NCI-H187 (cell line): Measurements from ENCODE around the gene BCL2L13.
"Not testable (repeated sequence)": the region's sequence is repeated elsewhere in the genome, so short reads cannot be mapped to it uniquely, and the experiment has no call there.

Experiments
- DNase-seq, 2 experiments: peaks; one replicate each; lab custom pipeline; 2025; lab: John Stamatoyannopoulos, UW

The BCL2L13 gene

DNA sequence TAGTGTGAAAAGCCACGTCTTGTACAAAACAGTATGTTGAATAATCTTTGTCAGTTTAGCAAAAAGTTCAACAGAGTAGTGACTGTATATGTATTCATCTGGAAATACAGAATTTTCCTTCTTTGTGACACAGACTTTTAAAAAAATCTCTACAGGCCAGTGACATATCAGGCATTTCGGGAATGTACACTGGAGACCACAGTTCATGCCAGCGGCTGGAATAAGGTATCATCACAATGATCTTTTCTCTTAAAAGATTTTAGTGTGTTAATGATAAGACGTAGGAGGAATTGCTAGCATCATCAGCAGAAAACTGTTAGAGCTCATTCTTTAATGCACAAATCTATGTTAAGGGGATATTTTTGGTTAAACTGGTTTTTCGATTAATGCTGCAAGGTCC lies 57.4 kb downstream of the BCL2L13 start:
- DNase-seq, result no peak

DNA sequence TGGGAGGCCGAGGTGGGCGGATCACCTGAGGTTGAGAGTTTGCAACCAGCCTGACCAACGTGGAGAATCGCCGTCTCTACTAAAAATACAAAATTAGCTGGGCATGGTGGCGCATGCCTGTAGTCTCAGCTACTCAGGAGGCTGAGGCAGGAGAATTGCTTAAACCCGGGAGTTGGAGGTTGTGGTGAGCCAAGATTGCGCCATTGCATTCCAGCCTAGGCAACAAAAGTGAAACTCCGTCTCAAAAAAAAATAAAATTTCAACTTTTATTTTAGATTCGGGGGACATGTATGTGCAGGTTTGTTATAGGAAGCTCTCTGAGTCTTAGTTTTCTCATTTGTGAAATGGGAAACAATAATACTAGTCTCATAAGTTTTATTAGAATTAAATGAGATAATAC lies 58.6 kb downstream of the BCL2L13 start:
- not testable (repeated sequence) for DNase-seq

DNA sequence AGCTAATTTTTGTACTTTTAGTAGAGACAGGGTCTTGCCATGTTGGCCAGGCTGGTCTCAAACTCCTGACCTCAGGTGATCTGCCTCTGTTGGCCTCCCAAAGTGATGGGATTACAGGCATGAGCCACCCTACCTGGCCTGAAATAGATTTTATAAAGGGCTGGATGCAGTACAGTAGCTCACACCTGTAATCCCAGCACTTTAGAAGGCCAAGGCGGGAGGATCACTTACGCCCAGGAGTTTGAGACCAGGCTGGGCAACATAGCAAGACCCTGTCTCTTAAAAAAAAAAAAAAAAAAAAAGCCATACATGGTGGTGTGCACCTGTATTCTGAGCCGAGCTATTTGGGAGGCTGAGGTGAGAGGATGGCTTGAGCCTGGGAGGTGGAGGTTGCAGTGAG lies 59.7 kb downstream of the BCL2L13 start:
- DNase-seq, result not testable (repeated sequence)

DNA sequence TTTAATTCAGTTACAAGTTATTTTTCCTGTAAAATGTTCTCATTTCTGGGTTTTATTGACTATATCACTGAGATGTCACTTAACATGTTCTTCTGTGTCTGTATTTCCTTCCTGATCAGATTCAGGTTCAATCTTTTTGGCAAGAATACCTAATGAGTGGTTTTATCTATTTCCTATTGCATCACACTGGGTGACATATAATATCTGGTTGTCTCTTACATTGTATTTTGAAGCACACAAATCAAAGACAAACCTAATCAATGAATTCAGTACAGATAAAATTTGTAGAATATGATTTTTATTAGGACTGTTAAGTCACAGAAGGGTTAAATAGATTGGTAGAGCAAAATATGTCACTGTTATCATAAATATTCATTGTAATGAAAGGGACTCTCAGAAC lies 60.4 kb downstream of the BCL2L13 start:
- no peak for DNase-seq

DNA sequence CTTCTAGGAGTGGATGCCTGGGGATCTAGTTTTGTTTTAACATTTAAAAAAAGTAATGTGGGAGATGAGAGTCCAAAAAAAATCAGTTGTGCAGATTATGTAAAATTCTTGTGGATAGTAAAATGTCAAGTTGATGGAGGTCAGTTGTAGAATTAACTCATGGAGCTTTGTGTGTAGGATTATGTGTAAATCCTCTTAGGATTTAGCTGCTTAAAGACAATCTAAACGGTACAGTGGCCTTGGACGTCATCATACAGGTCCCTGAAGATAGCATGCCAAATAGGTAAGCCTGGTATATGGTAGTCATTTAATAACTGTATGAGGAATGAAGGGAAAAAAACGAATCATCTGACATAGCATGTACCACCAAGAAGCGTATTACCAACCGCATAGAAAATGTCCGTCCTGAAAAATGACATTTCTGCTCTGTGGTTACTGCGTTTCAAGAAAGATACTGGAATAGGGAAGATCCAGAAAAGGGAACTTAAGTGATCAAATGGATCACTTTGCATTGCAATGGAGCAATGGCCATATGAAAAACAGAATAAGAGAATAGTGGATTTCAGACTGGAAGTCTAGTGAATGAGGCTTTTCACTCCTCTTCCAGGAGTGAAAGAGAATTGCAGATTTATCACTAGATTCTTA lies 61.3 kb downstream of the BCL2L13 start:
- DNase-seq, result no peak

DNA sequence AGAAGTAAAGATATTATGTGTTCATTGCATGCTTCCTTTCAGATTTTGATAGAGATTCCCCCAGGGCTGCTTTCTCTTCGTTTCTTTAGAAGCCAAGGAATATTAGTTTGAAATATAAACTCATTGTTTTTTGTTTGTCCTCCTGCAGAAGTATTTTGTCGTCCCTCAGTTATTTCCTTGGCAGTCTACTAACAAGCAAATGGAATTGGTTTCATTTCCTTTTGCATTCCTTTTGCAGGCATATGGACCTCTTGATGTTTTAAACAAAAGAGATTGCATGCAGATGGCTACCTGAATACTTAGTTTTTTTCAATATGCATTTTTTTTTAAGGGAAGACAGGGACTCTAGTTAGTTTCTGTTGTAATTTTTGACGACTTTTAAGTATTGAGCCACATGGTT lies 62.2 kb downstream of the BCL2L13 start:
- DNase-seq, result no peak

DNA sequence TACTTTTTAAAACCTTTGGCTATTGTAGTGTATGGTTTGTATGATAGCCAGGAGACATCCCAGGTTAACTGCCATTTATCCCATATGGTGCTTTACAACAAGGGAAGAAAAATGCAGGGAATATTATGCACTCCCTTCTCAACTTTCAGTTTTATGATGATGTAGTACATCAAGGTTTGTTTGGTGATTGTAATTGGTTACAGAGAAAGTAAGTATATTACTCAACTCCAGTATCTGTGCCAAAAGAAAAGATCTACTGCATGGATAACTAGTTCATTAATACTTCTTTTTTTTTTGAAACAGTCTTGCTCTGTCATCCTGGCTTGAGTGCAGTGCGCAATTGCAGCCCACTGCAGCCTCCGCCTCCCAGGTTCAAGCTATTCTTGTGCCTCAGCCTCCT lies 65.3 kb downstream of the BCL2L13 start:
- no peak for DNase-seq

DNA sequence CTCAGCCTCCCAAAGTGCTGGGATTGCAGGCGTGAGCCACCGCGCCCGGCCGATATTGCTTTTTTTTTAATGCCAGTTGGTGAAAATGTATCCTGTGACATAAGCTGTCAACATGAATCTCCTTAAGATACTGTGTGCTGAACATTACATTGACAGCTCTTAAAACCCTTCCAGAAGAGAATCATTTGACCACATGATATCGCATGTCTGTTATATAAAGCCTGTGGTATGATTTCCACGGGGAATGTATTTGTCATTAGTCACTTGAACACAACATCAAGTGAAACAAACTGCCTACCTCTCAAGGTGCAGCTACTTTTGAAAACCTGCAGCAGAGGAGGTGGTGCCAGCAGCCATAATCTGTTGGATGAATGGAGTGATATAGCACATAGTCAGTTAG lies 67.0 kb downstream of the BCL2L13 start:
- no peak for DNase-seq

DNA sequence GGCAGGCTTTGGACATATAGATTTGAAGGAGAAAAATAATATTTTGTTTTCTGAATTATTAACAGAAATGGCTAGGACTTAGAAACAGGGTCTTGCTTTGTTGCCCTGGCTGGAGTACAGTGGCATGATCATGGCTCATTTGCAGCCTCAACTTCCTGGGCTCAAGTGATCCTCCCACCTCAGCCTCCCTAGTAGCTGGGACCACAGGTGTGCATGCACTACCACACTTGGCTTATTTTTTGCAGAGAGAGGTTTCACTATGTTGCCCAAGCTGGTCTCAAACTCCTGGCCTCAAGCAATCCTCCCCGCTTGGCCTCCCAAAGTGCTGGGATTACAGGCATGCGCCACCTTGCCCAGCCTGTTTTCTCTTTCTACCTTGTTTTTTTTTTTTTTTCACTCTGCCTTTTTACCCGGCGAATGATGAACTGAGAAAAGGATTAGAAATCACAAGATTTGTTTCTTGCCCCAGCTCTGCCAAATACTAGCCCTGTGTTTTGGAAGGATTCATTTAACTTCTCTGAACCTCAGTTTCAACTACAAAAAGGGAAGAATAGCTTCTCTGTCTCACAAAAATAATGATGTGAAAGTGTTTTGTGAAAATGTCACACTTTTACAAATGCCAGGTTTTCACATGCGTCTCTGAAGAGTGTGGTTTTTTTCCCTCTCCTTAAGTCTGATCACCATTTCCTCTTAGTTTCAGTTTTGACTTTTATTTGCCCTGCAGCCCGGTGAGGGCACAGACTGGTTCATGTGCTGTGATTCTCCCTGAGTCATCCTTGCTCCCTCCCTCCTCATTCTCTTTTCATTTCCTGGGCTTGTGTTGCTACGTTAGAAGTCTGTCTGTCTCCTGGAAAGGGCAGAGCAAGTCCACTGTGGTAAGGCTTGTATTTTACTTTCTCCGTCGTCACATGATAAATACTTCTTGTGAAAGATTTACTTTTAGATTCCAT lies 67.7 kb downstream of the BCL2L13 start:
- DNase-seq, result no peak

DNA sequence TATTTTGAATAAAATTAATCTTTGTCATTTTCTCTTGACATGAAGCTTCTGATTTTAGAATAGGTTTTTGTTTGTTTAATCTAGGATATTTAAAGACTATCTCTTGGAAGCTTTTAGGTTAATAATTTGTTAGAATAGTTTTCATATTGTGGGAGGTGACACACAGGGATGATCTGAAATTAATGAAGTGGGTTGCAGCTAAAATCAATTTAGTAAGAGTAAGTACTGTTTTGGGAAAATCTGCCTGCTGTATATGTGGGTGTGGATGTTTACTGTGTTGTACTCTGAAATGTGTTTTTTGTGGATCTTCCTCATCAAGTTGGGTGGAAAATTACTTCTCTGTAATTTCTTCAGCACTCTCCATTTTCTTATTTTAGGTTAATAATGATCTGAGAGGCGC lies 68.4 kb downstream of the BCL2L13 start:
- no peak for DNase-seq

DNA sequence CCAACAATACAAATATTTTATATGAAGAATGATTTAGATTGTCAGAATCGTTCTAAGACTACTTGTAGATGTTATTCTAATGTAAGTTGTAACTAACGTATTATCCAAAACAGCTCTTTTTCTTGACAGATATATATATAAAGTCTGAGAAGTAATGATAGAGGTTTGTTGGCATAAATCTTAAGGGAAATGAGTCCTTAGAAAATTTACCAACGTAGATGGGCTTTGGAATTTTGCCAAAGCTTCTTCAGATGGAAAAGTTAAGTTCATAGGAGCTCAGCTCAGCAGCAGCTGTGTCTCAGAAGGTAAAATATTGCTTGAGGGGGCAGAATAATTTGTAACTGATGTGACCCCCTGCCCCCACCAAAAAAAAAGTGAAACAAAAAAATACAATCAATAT lies 69.0 kb downstream of the BCL2L13 start:
- DNase-seq, result no peak

DNA sequence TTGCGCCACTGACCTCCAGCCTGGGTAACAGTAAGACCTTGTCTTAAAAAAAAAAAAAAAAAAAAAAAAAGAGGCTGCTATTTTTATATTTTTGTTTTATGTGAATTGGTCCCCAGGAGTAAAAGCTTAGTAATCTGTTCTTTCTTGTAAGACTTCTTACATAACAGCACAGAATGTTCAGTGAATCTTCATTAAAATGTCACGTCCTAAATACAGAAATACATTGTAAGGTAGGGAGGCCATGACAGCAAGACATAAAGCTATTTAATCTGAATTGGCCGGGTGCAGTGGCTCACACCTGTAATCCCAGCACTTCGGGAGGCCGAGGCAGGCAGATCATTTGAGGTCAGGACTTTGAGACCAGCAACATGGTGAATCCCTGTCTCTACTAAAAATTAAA lies 71.5 kb downstream of the BCL2L13 start:
- no peak for DNase-seq

DNA sequence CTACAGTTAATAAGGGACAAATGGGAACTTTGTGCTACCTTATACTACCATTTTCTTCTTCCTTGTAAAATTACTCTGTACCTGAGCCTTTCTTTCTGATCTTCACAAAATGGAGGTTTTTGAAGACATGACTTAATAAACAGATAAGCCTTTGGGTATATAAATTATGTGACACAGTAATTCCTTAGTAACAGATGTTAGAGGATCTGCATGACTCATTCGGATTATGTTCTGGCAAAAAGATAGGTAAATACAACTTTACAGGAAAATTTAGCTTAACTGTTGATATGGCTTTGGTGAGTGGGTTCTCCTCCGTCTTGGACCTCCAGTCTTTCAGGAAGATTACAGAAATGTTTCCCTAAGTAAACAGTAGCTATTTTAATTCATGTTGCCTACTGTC lies 73.9 kb downstream of the BCL2L13 start:
- DNase-seq, result no peak

DNA sequence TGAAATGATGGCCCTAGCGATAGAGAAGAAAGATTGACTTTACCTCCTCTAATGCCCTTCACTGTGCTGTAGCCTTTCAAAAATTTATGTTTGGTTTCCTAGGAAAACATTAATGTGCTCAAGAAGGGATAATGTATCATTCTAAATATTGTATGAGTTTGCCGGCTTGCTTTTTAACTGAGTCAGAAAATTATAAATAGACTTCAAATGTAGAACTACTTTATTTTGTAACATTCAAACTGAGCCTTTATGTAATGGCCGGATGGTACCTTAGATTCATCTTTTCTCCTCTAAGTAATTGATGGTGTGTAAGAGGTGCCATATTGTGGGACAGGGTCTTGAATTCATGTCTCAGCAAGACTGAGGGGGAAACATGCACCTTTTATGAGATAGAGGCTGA lies 78.0 kb downstream of the BCL2L13 start:
- DNase-seq, result no peak

DNA sequence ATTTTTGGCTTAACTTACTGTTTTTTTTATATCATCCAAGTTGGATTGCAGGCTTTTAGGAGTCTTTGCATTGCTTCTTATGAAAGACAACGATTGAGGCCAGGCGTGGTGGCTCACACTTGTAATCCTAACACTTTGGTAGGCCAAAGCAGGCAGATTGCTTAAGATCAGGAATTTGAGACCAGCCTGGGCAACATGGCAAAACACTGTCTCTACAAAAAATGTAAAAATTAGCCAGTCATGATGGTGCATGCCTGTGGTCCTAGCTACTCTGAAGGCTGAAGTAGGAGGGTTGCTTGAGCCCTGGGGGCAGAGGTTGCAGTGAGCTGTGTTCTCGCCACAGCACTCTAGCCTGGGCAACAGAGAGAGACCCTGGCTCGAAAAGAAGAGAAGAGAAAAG lies 79.2 kb downstream of the BCL2L13 start:
- no peak for DNase-seq

DNA sequence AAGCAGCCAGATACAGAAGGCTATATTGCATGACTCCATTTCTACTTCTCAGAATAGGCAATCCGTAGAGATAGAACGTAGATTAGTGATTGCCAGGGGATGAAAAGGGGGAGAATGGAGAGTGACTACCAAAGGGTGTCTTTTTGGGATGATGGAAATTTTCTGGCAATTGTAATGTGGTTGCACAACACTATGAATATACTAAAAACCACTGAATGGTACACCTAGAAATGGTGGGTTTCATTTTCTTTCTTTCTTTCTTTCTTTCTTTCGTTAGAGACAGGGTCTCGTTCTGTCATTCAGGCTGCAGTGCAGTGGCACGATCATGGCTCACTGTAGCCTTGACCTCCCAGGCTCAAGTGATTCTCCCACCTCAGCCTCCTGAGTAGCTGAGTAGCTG lies 81.4 kb downstream of the BCL2L13 start:
- DNase-seq, result no peak

DNA sequence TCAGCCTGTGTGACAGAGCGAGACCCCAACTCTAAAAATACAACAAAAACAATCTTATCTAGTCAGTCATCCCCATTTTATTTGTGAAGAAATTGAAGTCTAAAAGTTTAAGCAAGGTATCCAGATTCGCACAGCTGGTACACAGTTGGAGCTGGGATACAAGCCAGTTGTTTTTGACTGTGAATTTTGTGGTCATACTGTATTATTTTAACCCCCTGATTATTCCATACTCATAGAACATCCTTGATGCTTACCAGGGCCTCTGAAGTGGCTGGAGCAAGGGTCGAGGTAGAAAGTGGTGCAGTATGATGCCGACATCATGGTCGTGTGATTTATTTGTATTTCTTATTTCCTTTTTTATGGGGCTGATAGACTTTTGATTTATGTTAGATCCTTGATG lies 85.7 kb downstream of the BCL2L13 start:
- DNase-seq, result no peak

DNA sequence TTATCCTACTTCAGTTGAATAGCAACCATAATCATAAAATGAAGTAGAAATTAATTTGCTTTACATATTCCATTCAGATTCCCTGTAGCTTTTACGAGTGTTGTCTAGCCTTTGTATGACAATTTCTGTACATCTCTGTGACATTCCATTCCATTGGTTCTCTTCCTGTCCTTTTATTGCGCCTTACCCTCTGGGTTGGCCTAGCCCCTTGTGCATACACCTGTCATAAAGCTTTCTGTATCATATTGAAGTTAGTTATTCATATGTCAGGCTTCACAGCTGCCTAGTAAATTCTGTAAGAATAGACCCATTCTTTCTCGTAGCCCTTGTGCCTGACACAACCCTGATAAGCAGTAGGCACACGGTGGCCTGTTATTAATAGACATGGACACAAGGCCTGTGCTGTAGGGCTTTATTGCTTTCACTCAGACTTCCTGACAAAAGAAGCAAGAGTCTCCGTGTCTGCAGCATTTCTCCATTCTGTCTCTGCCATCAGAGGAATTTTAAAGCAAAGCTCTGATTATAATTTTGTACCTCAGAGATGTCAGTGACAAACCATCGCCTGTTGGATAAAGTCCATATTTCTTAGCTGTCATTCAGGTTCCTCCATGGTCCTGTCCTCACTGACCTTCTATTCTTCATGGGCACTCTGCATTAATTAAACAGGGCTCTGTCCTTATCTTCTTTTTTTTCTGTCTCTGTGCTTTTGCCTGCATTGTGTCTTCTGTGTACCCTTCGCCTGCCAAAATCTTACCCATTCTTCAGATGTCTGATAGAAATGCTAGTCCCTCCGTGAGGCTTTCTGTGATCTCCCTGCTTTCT lies 86.3 kb downstream of the BCL2L13 start:
- DNase-seq, result no peak

DNA sequence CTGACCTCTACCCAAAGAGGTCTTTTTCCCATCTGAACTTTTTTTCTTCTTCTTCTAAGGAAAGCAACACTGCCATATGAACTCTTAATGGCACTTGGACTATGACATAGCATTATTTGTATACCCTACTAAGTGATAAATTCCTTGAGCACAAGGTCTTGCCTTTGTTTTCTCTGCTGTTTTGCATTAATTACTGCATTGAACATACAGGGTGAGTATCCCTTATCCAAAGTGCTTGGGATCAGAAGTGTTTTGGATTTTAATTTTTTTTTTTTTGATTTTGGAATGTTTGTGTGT lies 86.9 kb downstream of the BCL2L13 start:
- no peak for DNase-seq

DNA sequence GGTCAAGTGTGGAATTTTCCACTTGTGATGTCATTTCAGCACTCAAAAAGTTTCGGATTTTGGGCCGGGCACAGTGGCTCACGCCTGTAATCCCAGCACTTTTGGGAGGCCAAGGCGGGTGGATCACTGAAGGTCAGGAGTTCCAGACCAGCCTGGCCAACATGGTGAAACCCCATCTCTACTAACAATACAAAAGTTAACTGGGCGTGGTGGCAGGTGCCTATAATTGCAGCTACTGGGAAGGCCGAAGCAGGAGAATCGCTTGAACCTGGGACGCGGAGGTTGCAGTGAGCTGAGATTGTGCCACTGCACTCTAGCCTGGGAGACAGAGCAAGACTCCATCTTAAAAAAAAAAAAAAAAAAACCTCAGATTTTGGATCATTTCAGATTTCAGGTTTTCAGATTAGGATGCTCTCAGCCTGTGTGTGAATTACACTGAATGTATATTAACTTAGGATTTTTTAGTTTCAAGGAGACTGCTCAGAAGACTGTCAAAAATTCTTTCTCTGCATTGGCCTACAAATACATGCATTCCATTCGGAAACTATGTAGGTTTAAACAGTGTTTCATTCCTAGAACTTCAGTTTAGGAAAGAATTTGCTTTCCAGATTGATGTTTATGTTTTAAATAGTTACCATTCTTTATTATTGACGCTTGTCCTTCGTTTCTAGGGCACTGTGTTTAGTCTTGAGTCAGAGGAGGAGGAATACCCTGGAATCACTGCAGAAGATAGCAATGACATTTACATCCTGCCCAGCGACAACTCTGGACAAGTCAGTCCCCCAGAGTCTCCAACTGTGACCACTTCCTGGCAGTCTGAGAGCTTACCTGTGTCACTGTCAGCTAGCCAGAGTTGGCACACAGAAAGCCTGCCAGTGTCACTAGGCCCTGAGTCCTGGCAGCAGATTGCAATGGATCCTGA lies 87.7 kb downstream of the BCL2L13 start:
- DNase-seq, result no peak

DNA sequence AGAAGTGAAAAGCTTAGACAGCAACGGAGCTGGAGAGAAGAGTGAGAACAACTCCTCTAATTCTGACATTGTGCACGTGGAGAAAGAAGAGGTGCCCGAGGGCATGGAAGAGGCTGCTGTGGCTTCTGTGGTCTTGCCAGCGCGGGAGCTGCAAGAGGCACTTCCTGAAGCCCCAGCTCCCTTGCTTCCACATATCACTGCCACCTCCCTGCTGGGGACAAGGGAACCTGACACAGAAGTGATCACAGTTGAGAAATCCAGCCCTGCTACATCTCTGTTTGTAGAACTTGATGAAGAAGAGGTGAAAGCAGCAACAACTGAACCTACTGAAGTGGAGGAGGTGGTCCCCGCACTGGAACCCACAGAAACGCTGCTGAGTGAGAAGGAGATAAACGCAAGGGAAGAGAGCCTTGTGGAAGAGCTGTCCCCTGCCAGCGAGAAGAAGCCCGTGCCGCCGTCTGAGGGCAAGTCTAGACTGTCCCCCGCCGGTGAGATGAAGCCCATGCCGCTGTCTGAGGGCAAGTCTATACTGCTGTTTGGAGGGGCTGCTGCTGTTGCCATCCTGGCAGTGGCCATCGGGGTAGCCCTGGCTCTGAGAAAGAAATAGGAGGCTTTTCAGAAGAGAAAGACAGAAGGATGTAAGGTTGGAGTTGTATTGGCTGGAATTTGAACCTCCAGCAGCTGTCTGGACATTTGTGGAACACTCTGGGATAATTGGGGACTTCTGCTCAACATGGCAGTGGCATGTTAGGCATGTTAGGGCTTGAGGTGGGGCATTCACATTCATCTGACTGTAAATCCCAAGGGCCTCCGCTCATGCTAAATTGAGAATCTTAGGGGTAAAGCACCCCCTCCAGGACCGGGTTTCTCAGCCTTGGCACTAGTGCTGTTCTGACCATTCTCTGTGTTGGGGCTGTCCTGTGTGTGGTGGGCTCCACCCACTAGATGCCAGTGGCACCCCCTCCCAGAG lies 88.7 kb downstream of the BCL2L13 start:
- DNase-seq, result no peak
